NT2/D1 (cell line): ENCODE measurements around the gene PRKN.

Experiments used
- YY1 ChIP-seq: IDR thresholded peaks from 2 replicates; pipeline ENCODE4 v1.6.1; 2011; ENCODE audit not compliant: insufficient read length, insufficient read depth
- ZNF274 ChIP-seq: IDR thresholded peaks from 2 replicates; pipeline ENCODE4 v1.6.1; 2011; ENCODE audit warnings: mild to moderate bottlenecking, low read depth, low read length

GRCh38 chr6:162636167-162636566 is 91.4 kb downstream of the PRKN start:
- TF ChIP-seq ZNF274: no peak
- TF ChIP-seq YY1: no peak
